Endothelial cell (in vitro differentiated cells): Measurements from ENCODE around the gene BMP7. TPM values are rescaled to one million over a fixed set of nuclear protein-coding genes. Genes with fewer than 3 reads are reported as not detected.

Experiments
- DNase-seq: peaks from one replicate; pipeline ENCODE4 v3.0.0; 2021; ENCODE audit warnings: low spot score
- H3K27ac Mint-ChIP-seq: one replicate; pipeline ENCODE4 v1.8.0; 2021; ENCODE audit warnings: mixed read lengths, inconsistent platforms; ENCODE audit not compliant: unreplicated experiment
- H3K27me3 Mint-ChIP-seq: one replicate; pipeline ENCODE4 v1.8.0; 2021; ENCODE audit warnings: mild to moderate bottlenecking, moderate library complexity, mixed read lengths, inconsistent platforms; ENCODE audit not compliant: unreplicated experiment
- H3K36me3 Mint-ChIP-seq: one replicate; pipeline ENCODE4 v1.8.0; 2021; ENCODE audit warnings: mild to moderate bottlenecking, low read depth, mixed read lengths, inconsistent platforms; ENCODE audit not compliant: unreplicated experiment
- H3K4me1 Mint-ChIP-seq: one replicate; pipeline ENCODE4 v1.8.0; 2021; ENCODE audit warnings: mild to moderate bottlenecking, mixed read lengths, inconsistent platforms; ENCODE audit not compliant: unreplicated experiment
- H3K4me3 Mint-ChIP-seq: one replicate; pipeline ENCODE4 v1.8.0; 2021; ENCODE audit warnings: mild to moderate bottlenecking, mixed read lengths, inconsistent platforms; ENCODE audit not compliant: unreplicated experiment
- H3K9me3 Mint-ChIP-seq: one replicate; pipeline ENCODE4 v1.8.0; 2021; ENCODE audit warnings: mixed read lengths, inconsistent platforms; ENCODE audit not compliant: unreplicated experiment
- total RNA-seq: library from RNA; stranded (reverse); fragmentation: NEBNext Ultra II Directional; extraction: Animal tissue kit (Norgen Biotek cat#: 25700); gene quantifications from one replicate; pipeline ENCODE4 v1.2.1, GENCODE V29; 2021; ENCODE audit not compliant: unreplicated experiment
- TF ChIP-seq, protein P1 (sequence below): fragments of 200-600 bp; sonication (generic); IDR thresholded peaks from one replicate; pipeline ENCODE4 v1.5.0; 2021; ENCODE audit warnings: antibody characterized with exemption; ENCODE audit not compliant: unreplicated experiment

The BMP7 gene
- total RNA-seq, 1 donor from 2014 or later = 0.38 TPM

DNA sequence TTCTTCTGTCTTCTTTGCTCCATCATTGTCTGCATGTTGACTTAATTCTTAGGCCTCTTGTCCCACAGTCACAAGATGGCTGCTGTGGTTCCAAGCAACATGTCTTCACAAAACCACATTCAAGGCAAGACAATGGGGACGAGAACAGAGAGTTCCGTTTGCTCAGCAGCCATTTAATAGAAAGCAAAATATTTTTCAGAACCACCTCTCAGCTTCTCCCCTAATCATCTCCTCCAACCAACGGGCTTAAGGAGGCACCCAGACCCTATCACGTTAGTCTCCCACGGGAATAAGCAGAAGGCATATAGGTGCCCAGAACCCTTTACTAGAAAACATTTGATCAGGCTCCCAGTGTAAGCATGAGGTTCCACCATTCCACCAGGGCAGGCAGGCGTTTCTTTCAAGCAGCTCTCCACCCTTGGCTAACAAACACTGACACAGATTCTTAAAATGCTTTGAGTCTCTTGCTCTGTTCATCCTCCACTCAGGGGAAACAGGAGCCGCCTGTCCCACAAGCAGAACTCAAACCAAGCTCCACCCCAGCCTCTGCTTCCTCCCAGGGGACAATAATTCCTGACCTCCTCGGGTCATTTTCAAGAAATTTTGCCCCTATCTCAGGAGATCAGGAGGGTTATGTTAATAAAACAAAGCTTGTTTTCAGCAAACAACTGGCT lies 19.0 kb downstream of the BMP7 start:
- no peak overlapping the region for H3K4me3 Mint-ChIP-seq
- TF ChIP-seq, protein P1, sequence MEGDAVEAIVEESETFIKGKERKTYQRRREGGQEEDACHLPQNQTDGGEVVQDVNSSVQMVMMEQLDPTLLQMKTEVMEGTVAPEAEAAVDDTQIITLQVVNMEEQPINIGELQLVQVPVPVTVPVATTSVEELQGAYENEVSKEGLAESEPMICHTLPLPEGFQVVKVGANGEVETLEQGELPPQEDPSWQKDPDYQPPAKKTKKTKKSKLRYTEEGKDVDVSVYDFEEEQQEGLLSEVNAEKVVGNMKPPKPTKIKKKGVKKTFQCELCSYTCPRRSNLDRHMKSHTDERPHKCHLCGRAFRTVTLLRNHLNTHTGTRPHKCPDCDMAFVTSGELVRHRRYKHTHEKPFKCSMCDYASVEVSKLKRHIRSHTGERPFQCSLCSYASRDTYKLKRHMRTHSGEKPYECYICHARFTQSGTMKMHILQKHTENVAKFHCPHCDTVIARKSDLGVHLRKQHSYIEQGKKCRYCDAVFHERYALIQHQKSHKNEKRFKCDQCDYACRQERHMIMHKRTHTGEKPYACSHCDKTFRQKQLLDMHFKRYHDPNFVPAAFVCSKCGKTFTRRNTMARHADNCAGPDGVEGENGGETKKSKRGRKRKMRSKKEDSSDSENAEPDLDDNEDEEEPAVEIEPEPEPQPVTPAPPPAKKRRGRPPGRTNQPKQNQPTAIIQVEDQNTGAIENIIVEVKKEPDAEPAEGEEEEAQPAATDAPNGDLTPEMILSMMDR = no peak
- H3K27ac Mint-ChIP-seq = no peak overlapping the region

DNA sequence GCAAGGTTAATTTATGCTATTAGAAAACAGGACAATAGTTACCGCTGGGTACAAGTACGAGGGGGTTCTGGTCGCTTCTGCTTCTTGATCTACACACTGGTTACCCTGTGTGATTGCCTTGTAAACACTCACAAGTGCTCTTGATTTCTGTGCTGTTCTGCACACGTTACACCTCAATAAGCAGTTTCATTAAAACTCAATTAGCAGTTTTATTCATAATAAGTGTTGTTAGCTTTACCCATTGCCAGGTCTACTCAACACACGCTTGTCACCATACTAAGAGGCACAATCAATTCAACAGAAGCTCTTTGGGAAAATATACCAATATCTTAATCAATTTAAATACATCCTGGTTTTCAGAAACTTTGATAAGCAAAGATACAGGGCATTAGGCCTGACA lies 20.4 kb downstream of the BMP7 start:
- no peaks in the 10 kb centered on the region for H3K27me3 Mint-ChIP-seq
- no peak overlapping the region for H3K27ac Mint-ChIP-seq
- H3K36me3 Mint-ChIP-seq = no peaks in the 10 kb centered on the region
- no peaks in the 10 kb centered on the region for H3K9me3 Mint-ChIP-seq
- no peak for DNase-seq
- no peak overlapping the region for H3K4me3 Mint-ChIP-seq
- H3K4me1 Mint-ChIP-seq = no peaks in the 10 kb centered on the region
- TF ChIP-seq, protein P1 = no peak

More for the DNA sequence above, 19.0 kb downstream of the BMP7 start:
- H3K36me3 Mint-ChIP-seq = no peaks in the 10 kb centered on the region
- no peak for DNase-seq
- peaks cover 4% of the 10 kb centered on the region for H3K4me1 Mint-ChIP-seq
- H3K27me3 Mint-ChIP-seq = no peaks in the 10 kb centered on the region
- H3K9me3 Mint-ChIP-seq = no peaks in the 10 kb centered on the region

DNA sequence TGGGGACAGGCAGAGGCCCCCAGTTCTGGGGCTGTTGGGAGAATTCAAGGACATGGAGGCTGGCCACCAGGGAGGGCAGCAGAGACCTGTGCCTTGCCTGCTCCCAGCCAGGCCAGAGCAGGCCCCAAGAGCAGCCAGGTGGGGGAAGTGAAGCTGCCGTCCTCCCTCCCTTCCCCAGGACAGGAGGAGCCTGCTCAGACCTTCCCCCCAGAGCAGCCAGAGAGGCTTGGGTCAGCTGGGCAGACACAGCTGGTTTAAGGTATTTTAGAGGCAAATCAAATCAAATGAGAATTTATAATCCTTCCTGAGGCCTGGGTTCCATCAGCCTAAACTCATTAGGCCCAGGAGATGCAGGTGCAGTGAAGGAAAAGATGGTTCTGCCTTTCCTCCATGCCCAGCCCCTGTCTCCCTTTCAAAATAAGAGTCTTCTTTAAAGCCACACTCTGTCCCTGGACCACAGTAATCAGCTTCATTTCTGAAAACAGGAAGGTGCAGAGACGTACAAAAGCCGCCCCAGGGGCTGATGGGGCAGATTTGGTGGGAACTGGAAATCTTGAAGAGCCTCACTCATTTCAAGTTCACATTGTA lies 21.7 kb downstream of the BMP7 start:
- H3K27me3 Mint-ChIP-seq = no peaks in the 10 kb centered on the region
- TF ChIP-seq, protein P1 = no peak
- H3K4me1 Mint-ChIP-seq = no peaks in the 10 kb centered on the region
- peaks cover 5% of the 10 kb centered on the region for H3K9me3 Mint-ChIP-seq
- H3K27ac Mint-ChIP-seq = no peak overlapping the region
- no peak for DNase-seq
- no peaks in the 10 kb centered on the region for H3K36me3 Mint-ChIP-seq
- no peak overlapping the region for H3K4me3 Mint-ChIP-seq

DNA sequence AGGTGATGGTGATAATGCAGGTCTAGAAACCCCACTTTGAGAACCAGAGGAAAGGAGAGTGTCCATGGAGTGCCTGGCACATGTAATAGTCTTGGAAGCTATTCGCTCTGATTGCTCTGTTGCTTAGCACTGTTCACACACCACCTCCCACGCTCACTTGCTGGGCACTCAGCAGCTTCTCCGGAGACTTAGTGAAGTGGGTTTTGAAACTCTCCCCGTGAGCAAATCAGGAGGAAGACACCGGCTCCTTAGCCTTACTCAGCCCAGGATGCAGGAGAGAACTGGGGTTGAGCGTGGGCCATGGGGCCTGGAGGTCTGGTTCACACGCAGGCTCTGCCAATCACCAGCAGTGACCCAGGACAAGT lies 22.2 kb downstream of the BMP7 start:
- Mint-ChIP-seq H3K27me3 (no peaks in the 10 kb centered on the region), H3K9me3 (peaks cover 5% of the 10 kb centered on the region), H3K27ac (no peak overlapping the region), H3K36me3 (no peaks in the 10 kb centered on the region), H3K4me1 (no peaks in the 10 kb centered on the region), H3K4me3 (no peak overlapping the region)
- TF ChIP-seq, protein P1 = no peak
- DNase-seq = no peak

DNA sequence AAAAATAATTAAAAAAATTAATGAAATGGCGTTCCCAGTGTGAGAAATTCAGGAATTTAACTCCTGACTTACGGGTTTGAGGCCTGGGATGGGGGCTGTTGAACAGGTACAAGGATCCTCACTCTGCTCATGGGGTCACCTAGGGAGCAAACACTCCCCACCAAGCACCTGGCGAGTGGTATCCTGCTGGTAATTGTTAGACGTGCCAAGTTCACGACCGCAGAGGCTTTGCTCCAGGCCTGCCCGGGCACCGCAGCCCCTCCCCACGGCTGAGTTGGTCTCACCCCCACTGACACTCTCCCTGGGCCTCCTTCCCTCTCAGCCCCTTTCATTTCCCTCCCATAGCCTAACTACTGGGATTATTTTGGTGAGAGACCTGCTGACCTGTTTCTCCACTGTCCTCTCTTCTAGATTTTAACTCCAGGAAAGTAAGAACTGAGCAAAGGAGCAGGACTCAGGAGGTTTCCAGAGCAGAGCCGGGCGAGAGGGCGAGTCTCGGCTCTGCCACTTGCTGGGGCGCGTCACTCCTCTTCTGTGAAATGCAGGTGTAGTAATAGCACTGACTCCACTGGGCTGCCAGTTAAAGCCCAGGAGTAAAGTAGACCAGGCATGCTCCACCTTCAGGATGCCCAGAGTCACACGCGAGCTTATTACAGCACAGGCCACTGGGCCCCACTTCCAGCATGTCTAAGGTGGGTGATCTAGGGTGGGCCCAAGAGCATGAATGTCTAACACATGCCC lies 22.8 kb downstream of the BMP7 start:
- Mint-ChIP-seq H3K36me3 (no peaks in the 10 kb centered on the region), H3K27me3 (no peaks in the 10 kb centered on the region), H3K4me3 (no peak overlapping the region), H3K27ac (no peak overlapping the region), H3K9me3 (peaks cover 5% of the 10 kb centered on the region), H3K4me1 (no peaks in the 10 kb centered on the region)
- no peak for DNase-seq
- TF ChIP-seq, protein P1 = no peak
